GM19025 (cell line): Measurements from ENCODE around the gene ISCA1.

ENCODE experiments used
- ATAC-seq: cut with Tn5 transposase; IDR thresholded peaks from one replicate; pipeline ENCODE4 v1.9.1; 2021; ENCODE audit warnings: mild to moderate bottlenecking, low read depth, moderate library complexity; ENCODE audit not compliant: unreplicated experiment

Gene ISCA1

GRCh38 chr9:86286278-86286677 is 3.9 kb upstream of the ISCA1 start:
- ATAC-seq = no peak

- ATAC-seq = no peak
Measured at GRCh38 chr9:86285261-86285660, 2.9 kb upstream of the ISCA1 start.

- ATAC-seq = peak; percentile 1
Measured at GRCh38 chr9:86282979-86283535, 719 bp upstream of the ISCA1 start.

GRCh38 chr9:86281593-86282076 is 703 bp downstream of the ISCA1 start:
- ATAC-seq = peak; percentile 1

GRCh38 chr9:86280580-86280979 is 1.8 kb downstream of the ISCA1 start:
- no peak for ATAC-seq

GRCh38 chr9:86279839-86280238 is 2.5 kb downstream of the ISCA1 start:
- no peak for ATAC-seq

GRCh38 chr9:86277072-86277471 is 5.3 kb downstream of the ISCA1 start:
- ATAC-seq = no peak

- ATAC-seq = no peak
Measured at GRCh38 chr9:86275962-86276361, 6.4 kb downstream of the ISCA1 start.

- no peak for ATAC-seq
Measured at GRCh38 chr9:86274821-86275643, 7.3 kb downstream of the ISCA1 start.

GRCh38 chr9:86272221-86272620 is 10.1 kb downstream of the ISCA1 start:
- ATAC-seq = no peak

- no peak for ATAC-seq
Measured at GRCh38 chr9:86263876-86264275, 18.5 kb downstream of the ISCA1 start.

GRCh38 chr9:86262492-86262891 is 19.8 kb downstream of the ISCA1 start:
- no peak for ATAC-seq

- ATAC-seq = no peak
Measured at GRCh38 chr9:86259557-86259956, 22.8 kb downstream of the ISCA1 start, which contains the start of gene C9orf153. Gene C9orf153 (minus strand): TSS chr9:86259657. CDS start chr9:86229603, 30,054 bp downstream.

- ATAC-seq = no peak
Measured at GRCh38 chr9:86257391-86257790, 24.9 kb downstream of the ISCA1 start.

GRCh38 chr9:86256653-86257052 is 25.7 kb downstream of the ISCA1 start:
- no peak for ATAC-seq

- ATAC-seq = no peak
Measured at GRCh38 chr9:86253577-86253976, 28.8 kb downstream of the ISCA1 start.

- ATAC-seq = no peak
Measured at GRCh38 chr9:86252870-86253269, 29.5 kb downstream of the ISCA1 start.

- ATAC-seq = no peak
Measured at GRCh38 chr9:86250123-86250522, 32.2 kb downstream of the ISCA1 start.

GRCh38 chr9:86248746-86249145 is 33.6 kb downstream of the ISCA1 start:
- ATAC-seq = no peak

- ATAC-seq = peak; percentile 86
Measured at GRCh38 chr9:86246752-86247161, 35.6 kb downstream of the ISCA1 start.

GRCh38 chr9:86242071-86242470 is 40.3 kb downstream of the ISCA1 start:
- ATAC-seq = no peak

- ATAC-seq = no peak
Measured at GRCh38 chr9:86241216-86241615, 41.1 kb downstream of the ISCA1 start.
